HepG2 (cell line): ENCODE data around the gene AMIGO3. TPM values are rescaled to one million over a fixed set of nuclear protein-coding genes. Genes with fewer than 3 reads are reported as not detected.

Experiments used
- CBX2 ChIP-seq, 2 experiments: fragments of 200-600 bp in 1 of 2; sonication (generic); formaldehyde crosslinking in 1 of 2; IDR thresholded peaks; 2 replicates each; pipeline versions ENCODE4 v1.7.0 to v1.8.1; 2018 to 2022; ENCODE audit warnings: low read depth in 2 of 2, low read length in 1 of 2, mild to moderate bottlenecking in 1 of 2, missing genetic modification reagents in 1 of 2
- GPN1 ChIP-seq: sonication (generic); formaldehyde crosslinking; IDR thresholded peaks from 2 replicates; pipeline ENCODE4 v1.5.1; 2020; ENCODE audit warnings: missing genetic modification reagents, borderline replicate concordance
- HOXA3 ChIP-seq: sonication (generic); formaldehyde crosslinking; IDR thresholded peaks from 2 replicates; pipeline ENCODE4 v1.5.0; 2020; ENCODE audit warnings: missing genetic modification reagents
- KLF16 ChIP-seq, 2 experiments: sonication (generic) in 1 of 2; formaldehyde crosslinking in 1 of 2; IDR thresholded peaks; 2 replicates each; pipeline versions ENCODE4 v1.6.1 to v1.8.0; 2016 to 2023; ENCODE audit warnings: missing genetic modification reagents in 2 of 2, missing compliant biosample characterization in 1 of 2
- NFKBIZ ChIP-seq: IDR thresholded peaks from 2 replicates; pipeline ENCODE4 v1.6.1; 2018; ENCODE audit warnings: missing genetic modification reagents, missing compliant biosample characterization
- NFRKB ChIP-seq: fragments of 450-650 bp; IDR thresholded peaks from 2 replicates; pipeline ENCODE4 v1.6.1; 2017
- PHF8 ChIP-seq: sonication (generic); formaldehyde crosslinking; IDR thresholded peaks from 2 replicates; pipeline ENCODE4 v1.5.0; 2020; ENCODE audit warnings: missing genetic modification reagents
- PRMT3 ChIP-seq: sonication (generic); formaldehyde crosslinking; IDR thresholded peaks from 2 replicates; pipeline ENCODE4 v1.8.1; 2022; ENCODE audit warnings: low read depth, mild to moderate bottlenecking, moderate library complexity, missing genetic modification reagents, borderline replicate concordance
- SOX6 ChIP-seq, 2 experiments: fragments of 450-650 bp in 1 of 2; sonication (generic) in 1 of 2; formaldehyde crosslinking in 1 of 2; IDR thresholded peaks; 2 replicates each; pipeline versions ENCODE4 v1.4.0 to v1.6.1; 2017 to 2020; ENCODE audit warnings: antibody characterized with exemption in 1 of 2, mild to moderate bottlenecking in 1 of 2, missing genetic modification reagents in 1 of 2
- TGIF2 ChIP-seq: IDR thresholded peaks from 2 replicates; pipeline ENCODE4 v1.6.1; 2016; ENCODE audit warnings: control low read depth, missing compliant biosample characterization
- ZBTB38 ChIP-seq: sonication (generic); formaldehyde crosslinking; IDR thresholded peaks from 2 replicates; pipeline ENCODE4 v1.5.1; 2020; ENCODE audit warnings: mild to moderate bottlenecking, missing genetic modification reagents
- ZMYM4 ChIP-seq: sonication (generic); formaldehyde crosslinking; IDR thresholded peaks from 2 replicates; pipeline ENCODE4 v1.8.1; 2023; ENCODE audit warnings: mild to moderate bottlenecking, missing genetic modification reagents
- ZNF138 ChIP-seq: sonication (generic); formaldehyde crosslinking; IDR thresholded peaks from 2 replicates; pipeline ENCODE4 v1.5.0; 2020; ENCODE audit warnings: mild to moderate bottlenecking, low read depth, missing genetic modification reagents
- ZNF230 ChIP-seq: sonication (generic); formaldehyde crosslinking; IDR thresholded peaks from 2 replicates; pipeline ENCODE4 v1.4.0; 2020; ENCODE audit warnings: mild to moderate bottlenecking, missing genetic modification reagents
- ZNF282 ChIP-seq: fragments of 450-650 bp; IDR thresholded peaks from 2 replicates; pipeline ENCODE4 v1.6.1; 2018; ENCODE audit not compliant: partially characterized antibody
- ZNF383 ChIP-seq: sonication (generic); formaldehyde crosslinking; IDR thresholded peaks from 2 replicates; pipeline ENCODE4 v1.4.0; 2020; ENCODE audit warnings: missing genetic modification reagents, mild to moderate bottlenecking, borderline replicate concordance
- ZNF589 ChIP-seq: sonication (generic); formaldehyde crosslinking; conservative IDR thresholded peaks from 2 replicates; pipeline ENCODE4 v1.8.0; 2022; ENCODE audit warnings: mild to moderate bottlenecking, moderate library complexity, missing genetic modification reagents
- ZNF709 ChIP-seq: sonication (generic); formaldehyde crosslinking; IDR thresholded peaks from 2 replicates; pipeline ENCODE4 v1.5.0; 2020; ENCODE audit warnings: mild to moderate bottlenecking, missing genetic modification reagents
- ZSCAN30 ChIP-seq: sonication (generic); formaldehyde crosslinking; IDR thresholded peaks from 2 replicates; pipeline ENCODE4 v1.5.0; 2020; ENCODE audit warnings: mild to moderate bottlenecking, missing genetic modification reagents
- polyA plus RNA-seq, 8 experiments: library from polyadenylated mRNA; depleted of rRNA in 3 of 8; stranded (reverse) in 7 of 8; unstranded in 1 of 8; fragments of >200 nt; fragmentation: Illumina TruSeq in 4 of 8; extraction: Trizol in 4 of 8; gene quantifications; 2 replicates each; pipeline versions ENCODE4 v1.2.1 to v1.2.3, GENCODE V29; 2011 to 2016; ENCODE audit warnings: low read depth in 4 of 8, missing spikeins in 1 of 8, mixed read lengths in 1 of 8; ENCODE audit not compliant: insufficient read depth in 1 of 8
- total RNA-seq, 5 experiments: library from RNA; depleted of rRNA; stranded (reverse); fragments of >200 nt; fragmentation: Illumina TruSeq; extraction: Trizol; gene quantifications; 2 replicates each; pipeline ENCODE4 v1.2.3, GENCODE V29; 2016; ENCODE audit warnings: low read depth in 1 of 5
- TF ChIP-seq, protein P1 (sequence below): sonication (generic); formaldehyde crosslinking; IDR thresholded peaks from 2 replicates; pipeline ENCODE4 v1.8.1; 2022; ENCODE audit warnings: low read depth, mild to moderate bottlenecking, missing genetic modification reagents
- TF ChIP-seq, protein P2 (sequence below): sonication (generic); formaldehyde crosslinking; IDR thresholded peaks from 2 replicates; pipeline ENCODE4 v1.4.0; 2020; ENCODE audit warnings: missing genetic modification reagents, borderline replicate concordance

The AMIGO3 gene
- total and polyA plus RNA-seq, 2 of the 13 experiments (the other 11 are each of a cell fraction or from before 2014, with no cell fraction given), result 0.35 TPM; not detected in 1

DNA sequence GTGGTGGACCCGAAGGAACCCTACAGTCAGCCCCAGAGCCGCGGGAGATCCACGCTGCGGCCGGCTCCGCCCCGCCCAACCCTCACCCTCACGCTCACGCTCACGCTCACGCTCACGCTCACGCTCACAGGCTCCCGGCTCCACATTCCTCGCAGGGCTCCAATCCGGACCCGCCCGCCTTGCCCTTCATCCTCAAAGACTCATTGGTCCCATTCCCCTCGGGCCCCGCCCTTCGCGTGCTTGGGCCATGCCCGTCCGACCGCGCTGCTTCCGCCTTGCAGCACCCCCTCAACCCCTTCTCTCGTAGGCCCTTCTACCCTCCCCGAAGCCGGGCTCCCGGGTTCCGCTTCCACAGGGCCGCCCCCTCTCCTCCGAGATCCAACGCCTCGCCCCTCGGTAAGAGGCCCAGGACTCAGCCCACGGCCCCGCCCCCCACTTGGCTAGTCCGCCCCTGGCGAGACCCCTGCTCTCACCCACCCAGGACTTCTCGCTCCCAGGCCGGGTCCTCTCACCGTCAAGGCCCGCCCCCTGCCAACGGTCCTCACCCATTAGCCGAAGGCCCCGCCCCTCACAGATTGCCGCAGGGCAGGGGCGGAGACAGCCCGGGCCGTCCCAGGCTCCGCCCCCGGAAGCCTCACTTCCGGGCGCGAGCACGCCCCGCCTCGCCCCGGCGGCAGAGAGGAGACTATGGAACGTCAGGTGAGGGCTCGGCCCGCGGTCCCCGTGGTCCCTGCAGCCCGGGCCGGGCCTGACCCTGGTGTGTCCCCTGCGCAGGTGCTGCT, 45.6 kb downstream of the AMIGO3 start, which contains the start of gene APEH (continued):
- TF ChIP-seq, protein P1, sequence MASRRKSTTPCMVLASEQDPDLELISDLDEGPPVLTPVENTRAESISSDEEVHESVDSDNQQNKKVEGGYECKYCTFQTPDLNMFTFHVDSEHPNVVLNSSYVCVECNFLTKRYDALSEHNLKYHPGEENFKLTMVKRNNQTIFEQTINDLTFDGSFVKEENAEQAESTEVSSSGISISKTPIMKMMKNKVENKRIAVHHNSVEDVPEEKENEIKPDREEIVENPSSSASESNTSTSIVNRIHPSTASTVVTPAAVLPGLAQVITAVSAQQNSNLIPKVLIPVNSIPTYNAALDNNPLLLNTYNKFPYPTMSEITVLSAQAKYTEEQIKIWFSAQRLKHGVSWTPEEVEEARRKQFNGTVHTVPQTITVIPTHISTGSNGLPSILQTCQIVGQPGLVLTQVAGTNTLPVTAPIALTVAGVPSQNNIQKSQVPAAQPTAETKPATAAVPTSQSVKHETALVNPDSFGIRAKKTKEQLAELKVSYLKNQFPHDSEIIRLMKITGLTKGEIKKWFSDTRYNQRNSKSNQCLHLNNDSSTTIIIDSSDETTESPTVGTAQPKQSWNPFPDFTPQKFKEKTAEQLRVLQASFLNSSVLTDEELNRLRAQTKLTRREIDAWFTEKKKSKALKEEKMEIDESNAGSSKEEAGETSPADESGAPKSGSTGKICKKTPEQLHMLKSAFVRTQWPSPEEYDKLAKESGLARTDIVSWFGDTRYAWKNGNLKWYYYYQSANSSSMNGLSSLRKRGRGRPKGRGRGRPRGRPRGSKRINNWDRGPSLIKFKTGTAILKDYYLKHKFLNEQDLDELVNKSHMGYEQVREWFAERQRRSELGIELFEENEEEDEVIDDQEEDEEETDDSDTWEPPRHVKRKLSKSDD (CRISPR knock-in tag), result 0 out of 2 replicates have a peak, but pooled peaks have one; percentile 16
- TF ChIP-seq HOXA3 (CRISPR knock-in tag) (no peak; the same call in 1 of the 2 replicates), PHF8 (CRISPR knock-in tag) (peak; percentile 85), ZNF282 (no peak), ZNF138 (CRISPR knock-in tag) (0 out of 2 replicates have a peak, but pooled peaks have one; percentile 69), ZNF383 (CRISPR knock-in tag) (no peak), ZNF230 (no peak), CBX2 (IDR thresholded peaks at IDR 0.05; ENCODE audit: low read depth, low read length) (no peak), CBX2 (CRISPR knock-in tag; IDR thresholded peaks at IDR 0.05; ENCODE audit: low read depth) (no peak), TGIF2 (CRISPR knock-in tag) (no peak), NFRKB (no peak), PRMT3 (CRISPR knock-in tag) (peak; percentile 52; the same call in 1 of the 2 replicates), KLF16 (CRISPR knock-in tag; IDR thresholded peaks at IDR 0.05) (0 out of 4 replicates have a peak, but pooled peaks of 1 of the 2 experiments have one; percentile 37), SOX6 (IDR thresholded peaks at IDR 0.05) (no peak), SOX6 (CRISPR knock-in tag; IDR thresholded peaks at IDR 0.05) (peak; percentile 54; the same call in 1 of the 2 replicates), ZMYM4 (CRISPR knock-in tag) (peak; percentile 9; the same call in 1 of the 2 replicates), ZNF709 (CRISPR knock-in tag) (no peak; the same call in none of the 2 replicates), ZSCAN30 (CRISPR knock-in tag) (no peak), NFKBIZ (0 out of 2 replicates have a peak, but pooled peaks have one; percentile 11), ZNF589 (CRISPR knock-in tag) (no peak; the same call in 1 of the 2 replicates), ZBTB38 (CRISPR knock-in tag) (no peak), GPN1 (CRISPR knock-in tag) (no peak)
- TF ChIP-seq, protein P2, sequence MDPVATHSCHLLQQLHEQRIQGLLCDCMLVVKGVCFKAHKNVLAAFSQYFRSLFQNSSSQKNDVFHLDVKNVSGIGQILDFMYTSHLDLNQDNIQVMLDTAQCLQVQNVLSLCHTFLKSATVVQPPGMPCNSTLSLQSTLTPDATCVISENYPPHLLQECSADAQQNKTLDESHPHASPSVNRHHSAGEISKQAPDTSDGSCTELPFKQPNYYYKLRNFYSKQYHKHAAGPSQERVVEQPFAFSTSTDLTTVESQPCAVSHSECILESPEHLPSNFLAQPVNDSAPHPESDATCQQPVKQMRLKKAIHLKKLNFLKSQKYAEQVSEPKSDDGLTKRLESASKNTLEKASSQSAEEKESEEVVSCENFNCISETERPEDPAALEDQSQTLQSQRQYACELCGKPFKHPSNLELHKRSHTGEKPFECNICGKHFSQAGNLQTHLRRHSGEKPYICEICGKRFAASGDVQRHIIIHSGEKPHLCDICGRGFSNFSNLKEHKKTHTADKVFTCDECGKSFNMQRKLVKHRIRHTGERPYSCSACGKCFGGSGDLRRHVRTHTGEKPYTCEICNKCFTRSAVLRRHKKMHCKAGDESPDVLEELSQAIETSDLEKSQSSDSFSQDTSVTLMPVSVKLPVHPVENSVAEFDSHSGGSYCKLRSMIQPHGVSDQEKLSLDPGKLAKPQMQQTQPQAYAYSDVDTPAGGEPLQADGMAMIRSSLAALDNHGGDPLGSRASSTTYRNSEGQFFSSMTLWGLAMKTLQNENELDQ (CRISPR knock-in tag), result no peak
